ENCODE results near the gene BHLHA15. TPM values are rescaled to one million over a fixed set of nuclear protein-coding genes. Genes with fewer than 3 reads are reported as not detected.

The BHLHA15 gene
- total and polyA plus RNA-seq, 2 donors (not counting 1 experiment from before 2014, with no cell fraction given) = 0.33 TPM; not detected in 1

DNA sequence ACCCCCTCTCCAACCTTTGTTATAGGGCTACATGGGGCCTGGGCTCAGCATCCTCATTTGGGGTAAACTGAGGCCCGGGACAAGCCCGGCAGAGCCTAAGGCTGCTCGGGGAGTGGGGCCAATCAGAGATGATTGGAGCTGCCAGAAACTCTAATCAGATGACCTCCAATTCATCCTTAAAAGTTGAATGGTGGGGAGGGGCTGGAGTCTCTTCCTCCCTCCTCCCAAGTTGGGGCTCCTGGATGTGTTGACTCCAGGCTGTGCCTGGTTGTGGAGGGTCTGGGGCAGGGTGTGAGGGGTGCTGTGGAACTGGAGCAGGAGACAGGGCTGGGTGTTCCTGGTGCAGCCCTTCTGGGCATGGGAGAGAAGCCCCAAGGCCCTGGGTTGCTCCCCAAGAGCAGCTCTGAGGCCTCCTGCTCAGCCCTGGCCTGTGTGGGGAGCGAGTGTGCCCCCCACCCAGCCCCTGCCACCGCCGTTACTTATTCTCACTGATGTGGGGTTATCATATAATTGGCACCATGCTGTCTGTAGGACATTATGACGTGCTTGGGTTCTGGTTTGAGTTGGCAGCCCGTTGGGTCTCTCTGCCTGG lies 2.2 kb downstream of the BHLHA15 start:
- no peaks in the 10 kb centered on the region for H4K20me1 ChIP-seq (ENCODE audit: control insufficient read depth, extremely low read depth, insufficient read depth, low read length)
- TF ChIP-seq CTCF (conservative IDR thresholded peaks at IDR 0.05 in 1 of 2, IDR thresholded peaks at IDR 0.05 in 1 of 2; ENCODE audit: low read depth in 1 of 2, low read length in 2 of 2) = no peak
- TF ChIP-seq EZH2 (IDR thresholded peaks at IDR 0.05; ENCODE audit: low read length, missing control alignments) = no peak
- H3K4me2 ChIP-seq (ENCODE audit: extremely low read depth, insufficient read depth, low read length) = no peak overlapping the region
- H3K4me1 ChIP-seq (ENCODE audit: control insufficient read depth, extremely low read depth, insufficient read depth, low read length) = no peaks in the 10 kb centered on the region
- no peak overlapping the region for H2AFZ ChIP-seq (ENCODE audit: low read length)
- peaks cover 2% of the 10 kb centered on the region for H3K36me3 ChIP-seq (ENCODE audit: control insufficient read depth, insufficient read depth, low read length)
- H3K79me2 ChIP-seq (ENCODE audit: control insufficient read depth, insufficient read depth, low read length) = no peaks in the 10 kb centered on the region
- H3K9me3 ChIP-seq (ENCODE audit: control insufficient read depth, insufficient read depth, low read depth, low read length) = no peaks in the 10 kb centered on the region
- no peak overlapping the region for H3K4me3 ChIP-seq (replicated peaks in 1 of 4; ENCODE audit: control extremely low read depth in 1 of 4, insufficient read depth in 1 of 4, low read depth in 3 of 4, low read length in 4 of 4)
- H3K27ac ChIP-seq (ENCODE audit: insufficient read depth, low read length) = no peak overlapping the region
- no peak overlapping the region for H3K9ac ChIP-seq (ENCODE audit: insufficient read depth, low read length)
- DNase-seq (ENCODE audit: low read depth in 2 of 2) = no peak
- H3K27me3 ChIP-seq (ENCODE audit: control insufficient read depth, insufficient read depth, low read length) = no peaks in the 10 kb centered on the region

GRCh38 chr7:98213888-98214810 lies 2.9 kb downstream of the BHLHA15 start:
- no peaks in the 10 kb centered on the region for H3K4me1 ChIP-seq (ENCODE audit: control insufficient read depth, extremely low read depth, insufficient read depth, low read length)
- H2AFZ ChIP-seq (ENCODE audit: low read length) = no peak overlapping the region
- peaks cover 2% of the 10 kb centered on the region for H3K36me3 ChIP-seq (ENCODE audit: control insufficient read depth, insufficient read depth, low read length)
- no peak for TF ChIP-seq EZH2 (IDR thresholded peaks at IDR 0.05; ENCODE audit: low read length, missing control alignments)
- no peak for TF ChIP-seq CTCF (conservative IDR thresholded peaks at IDR 0.05 in 1 of 2, IDR thresholded peaks at IDR 0.05 in 1 of 2; ENCODE audit: low read depth in 1 of 2, low read length in 2 of 2)
- H3K4me3 ChIP-seq (replicated peaks in 1 of 4; ENCODE audit: control extremely low read depth in 1 of 4, insufficient read depth in 1 of 4, low read depth in 3 of 4, low read length in 4 of 4) = no peak overlapping the region
- no peak for DNase-seq (ENCODE audit: low read depth in 2 of 2)
- no peaks in the 10 kb centered on the region for H3K79me2 ChIP-seq (ENCODE audit: control insufficient read depth, insufficient read depth, low read length)
- H3K9ac ChIP-seq (ENCODE audit: insufficient read depth, low read length) = no peak overlapping the region
- no peak overlapping the region for H3K27ac ChIP-seq (ENCODE audit: insufficient read depth, low read length)
- no peak overlapping the region for H3K4me2 ChIP-seq (ENCODE audit: extremely low read depth, insufficient read depth, low read length)
- no peaks in the 10 kb centered on the region for H3K27me3 ChIP-seq (ENCODE audit: control insufficient read depth, insufficient read depth, low read length)
- H4K20me1 ChIP-seq (ENCODE audit: control insufficient read depth, extremely low read depth, insufficient read depth, low read length) = no peaks in the 10 kb centered on the region
- H3K9me3 ChIP-seq (ENCODE audit: control insufficient read depth, insufficient read depth, low read depth, low read length) = no peaks in the 10 kb centered on the region

DNA sequence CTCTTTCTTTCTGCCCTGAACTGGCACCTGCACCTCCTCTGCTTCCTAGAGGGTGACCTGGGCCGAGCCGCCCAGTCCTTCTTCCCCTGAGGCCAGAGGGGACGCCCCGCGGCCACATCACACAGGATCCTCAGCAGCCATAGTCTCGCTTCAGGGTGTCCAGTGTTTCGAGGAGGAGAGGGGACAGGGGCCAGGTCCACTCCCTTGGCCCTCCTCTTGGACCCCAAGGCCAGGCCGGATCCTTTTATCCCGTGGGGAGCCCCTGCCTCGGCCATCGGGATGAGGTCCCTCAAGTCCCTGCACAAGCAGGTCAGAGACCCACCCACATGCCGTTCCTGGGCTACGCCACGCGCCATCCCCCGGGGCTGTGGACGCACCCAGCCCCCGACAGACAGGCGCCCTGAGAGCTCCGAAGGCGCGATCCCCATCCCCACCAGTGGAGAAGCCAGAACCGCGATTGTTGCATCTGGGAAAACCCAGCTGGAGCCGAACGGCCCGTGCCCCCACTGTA lies 3.6 kb downstream of the BHLHA15 start:
- H3K4me1 ChIP-seq (ENCODE audit: control insufficient read depth, extremely low read depth, insufficient read depth, low read length) = no peaks in the 10 kb centered on the region
- no peaks in the 10 kb centered on the region for H3K9me3 ChIP-seq (ENCODE audit: control insufficient read depth, insufficient read depth, low read depth, low read length)
- no peak overlapping the region for H2AFZ ChIP-seq (ENCODE audit: low read length)
- H3K36me3 ChIP-seq (ENCODE audit: control insufficient read depth, insufficient read depth, low read length) = peaks cover 2% of the 10 kb centered on the region
- H3K4me3 ChIP-seq (replicated peaks in 1 of 4; ENCODE audit: control extremely low read depth in 1 of 4, insufficient read depth in 1 of 4, low read depth in 3 of 4, low read length in 4 of 4) = no peak overlapping the region
- no peak for DNase-seq (ENCODE audit: low read depth in 2 of 2)
- H3K79me2 ChIP-seq (ENCODE audit: control insufficient read depth, insufficient read depth, low read length) = no peaks in the 10 kb centered on the region
- no peaks in the 10 kb centered on the region for H4K20me1 ChIP-seq (ENCODE audit: control insufficient read depth, extremely low read depth, insufficient read depth, low read length)
- H3K27ac ChIP-seq (ENCODE audit: insufficient read depth, low read length) = no peak overlapping the region
- no peak overlapping the region for H3K9ac ChIP-seq (ENCODE audit: insufficient read depth, low read length)
- no peak overlapping the region for H3K4me2 ChIP-seq (ENCODE audit: extremely low read depth, insufficient read depth, low read length)
- TF ChIP-seq EZH2 (IDR thresholded peaks at IDR 0.05; ENCODE audit: low read length, missing control alignments) (no peak), CTCF (conservative IDR thresholded peaks at IDR 0.05 in 1 of 2, IDR thresholded peaks at IDR 0.05 in 1 of 2; ENCODE audit: low read depth in 1 of 2, low read length in 2 of 2) (no peak)
- no peaks in the 10 kb centered on the region for H3K27me3 ChIP-seq (ENCODE audit: control insufficient read depth, insufficient read depth, low read length)
